ENCODE results near the gene PSPC1. TPM values are rescaled to one million over a fixed set of nuclear protein-coding genes. Genes with fewer than 3 reads are reported as not detected.

The PSPC1 gene
- polyA plus RNA-seq, 2 of the 4 experiments (the other 2 are of a cell fraction) = 47.5 to 49.0 TPM

DNA sequence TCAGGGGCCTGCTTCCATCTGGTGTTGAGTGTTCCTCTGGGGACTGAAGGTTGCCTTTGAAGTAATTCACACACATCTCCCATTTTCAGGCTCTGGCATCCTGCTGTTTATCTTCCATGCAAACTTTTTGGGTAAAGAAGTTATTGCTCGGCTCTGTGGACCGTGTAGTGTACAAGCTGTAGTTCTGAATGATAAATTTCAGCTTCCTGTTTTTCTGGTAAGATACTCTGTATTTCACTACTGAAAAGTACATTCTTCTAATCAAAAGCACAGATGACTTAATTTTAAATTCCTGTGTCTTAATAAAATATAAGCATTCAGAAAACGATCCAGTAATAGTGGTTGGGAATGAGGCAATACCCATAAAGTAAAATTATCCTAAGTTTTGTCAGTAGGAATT lies 112.6 kb downstream of the PSPC1 start:
- POLR2A ChIA-PET = no interaction called here
- WGBS (ENCODE audit: missing lambda C conversion rate) = 67% methylated on average over 3 of the region's 3 CpGs
- TF ChIP-seq, protein P1, sequence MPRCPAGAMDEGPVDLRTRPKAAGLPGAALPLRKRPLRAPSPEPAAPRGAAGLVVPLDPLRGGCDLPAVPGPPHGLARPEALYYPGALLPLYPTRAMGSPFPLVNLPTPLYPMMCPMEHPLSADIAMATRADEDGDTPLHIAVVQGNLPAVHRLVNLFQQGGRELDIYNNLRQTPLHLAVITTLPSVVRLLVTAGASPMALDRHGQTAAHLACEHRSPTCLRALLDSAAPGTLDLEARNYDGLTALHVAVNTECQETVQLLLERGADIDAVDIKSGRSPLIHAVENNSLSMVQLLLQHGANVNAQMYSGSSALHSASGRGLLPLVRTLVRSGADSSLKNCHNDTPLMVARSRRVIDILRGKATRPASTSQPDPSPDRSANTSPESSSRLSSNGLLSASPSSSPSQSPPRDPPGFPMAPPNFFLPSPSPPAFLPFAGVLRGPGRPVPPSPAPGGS (IDR thresholded peaks at IDR 0.05) = no peak
- TF ChIP-seq ZSCAN20 (CRISPR knock-in tag; IDR thresholded peaks at IDR 0.05) (no peak), RAD21 (conservative IDR thresholded peaks at IDR 0.05 in 1 of 2, IDR thresholded peaks at IDR 0.05 in 1 of 2) (no peak), SMC3 (IDR thresholded peaks at IDR 0.05) (no peak), PHF8 (IDR thresholded peaks at IDR 0.05; ENCODE audit: borderline replicate concordance, low read depth) (no peak), CBX2 (IDR thresholded peaks at IDR 0.05; ENCODE audit: borderline replicate concordance, low read depth) (no peak), ZNF302 (CRISPR knock-in tag; IDR thresholded peaks at IDR 0.05) (no peak), ZFP36 (IDR thresholded peaks at IDR 0.05; ENCODE audit: borderline replicate concordance, partially characterized antibody) (no peak), SREBF2 (IDR thresholded peaks at IDR 0.05) (no peak), GATA3 (IDR thresholded peaks at IDR 0.05; ENCODE audit: borderline replicate concordance) (no peak), HOXB5 (CRISPR knock-in tag; IDR thresholded peaks at IDR 0.05) (no peak), POLR2A (IDR thresholded peaks at IDR 0.05; ENCODE audit: low read length) (no peak), NFE2L2 (conservative IDR thresholded peaks at IDR 0.05; ENCODE audit: low read length) (no peak), CBX8 (IDR thresholded peaks at IDR 0.05) (no peak)
- TF ChIP-seq, protein P2, sequence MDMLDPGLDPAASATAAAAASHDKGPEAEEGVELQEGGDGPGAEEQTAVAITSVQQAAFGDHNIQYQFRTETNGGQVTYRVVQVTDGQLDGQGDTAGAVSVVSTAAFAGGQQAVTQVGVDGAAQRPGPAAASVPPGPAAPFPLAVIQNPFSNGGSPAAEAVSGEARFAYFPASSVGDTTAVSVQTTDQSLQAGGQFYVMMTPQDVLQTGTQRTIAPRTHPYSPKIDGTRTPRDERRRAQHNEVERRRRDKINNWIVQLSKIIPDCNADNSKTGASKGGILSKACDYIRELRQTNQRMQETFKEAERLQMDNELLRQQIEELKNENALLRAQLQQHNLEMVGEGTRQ (IDR thresholded peaks at IDR 0.05) = no peak
- TF ChIP-seq, protein P3, sequence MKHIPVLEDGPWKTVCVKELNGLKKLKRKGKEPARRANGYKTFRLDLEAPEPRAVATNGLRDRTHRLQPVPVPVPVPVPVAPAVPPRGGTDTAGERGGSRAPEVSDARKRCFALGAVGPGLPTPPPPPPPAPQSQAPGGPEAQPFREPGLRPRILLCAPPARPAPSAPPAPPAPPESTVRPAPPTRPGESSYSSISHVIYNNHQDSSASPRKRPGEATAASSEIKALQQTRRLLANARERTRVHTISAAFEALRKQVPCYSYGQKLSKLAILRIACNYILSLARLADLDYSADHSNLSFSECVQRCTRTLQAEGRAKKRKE (CRISPR knock-in tag; IDR thresholded peaks at IDR 0.05; ENCODE audit: low read depth) = no peak
- TF ChIP-seq, protein P4, sequence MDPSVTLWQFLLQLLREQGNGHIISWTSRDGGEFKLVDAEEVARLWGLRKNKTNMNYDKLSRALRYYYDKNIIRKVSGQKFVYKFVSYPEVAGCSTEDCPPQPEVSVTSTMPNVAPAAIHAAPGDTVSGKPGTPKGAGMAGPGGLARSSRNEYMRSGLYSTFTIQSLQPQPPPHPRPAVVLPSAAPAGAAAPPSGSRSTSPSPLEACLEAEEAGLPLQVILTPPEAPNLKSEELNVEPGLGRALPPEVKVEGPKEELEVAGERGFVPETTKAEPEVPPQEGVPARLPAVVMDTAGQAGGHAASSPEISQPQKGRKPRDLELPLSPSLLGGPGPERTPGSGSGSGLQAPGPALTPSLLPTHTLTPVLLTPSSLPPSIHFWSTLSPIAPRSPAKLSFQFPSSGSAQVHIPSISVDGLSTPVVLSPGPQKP (IDR thresholded peaks at IDR 0.05; ENCODE audit: low read depth, low read length) = no peak
- no peak overlapping the region for H3K4me2 ChIP-seq
- ATAC-seq = no peak
- H3K4me1 ChIP-seq = no peaks in the 10 kb centered on the region
- H3K4me3 ChIP-seq = no peak overlapping the region
- no peaks in the 10 kb centered on the region for H3K9me3 ChIP-seq
- DNase-seq (ENCODE audit: low read depth in 1 of 2, low spot score in 1 of 2) = no peak
- no peak overlapping the region for H3K27ac ChIP-seq
- CTCF ChIA-PET = no interaction called here
- FAIRE-seq = no peak

DNA sequence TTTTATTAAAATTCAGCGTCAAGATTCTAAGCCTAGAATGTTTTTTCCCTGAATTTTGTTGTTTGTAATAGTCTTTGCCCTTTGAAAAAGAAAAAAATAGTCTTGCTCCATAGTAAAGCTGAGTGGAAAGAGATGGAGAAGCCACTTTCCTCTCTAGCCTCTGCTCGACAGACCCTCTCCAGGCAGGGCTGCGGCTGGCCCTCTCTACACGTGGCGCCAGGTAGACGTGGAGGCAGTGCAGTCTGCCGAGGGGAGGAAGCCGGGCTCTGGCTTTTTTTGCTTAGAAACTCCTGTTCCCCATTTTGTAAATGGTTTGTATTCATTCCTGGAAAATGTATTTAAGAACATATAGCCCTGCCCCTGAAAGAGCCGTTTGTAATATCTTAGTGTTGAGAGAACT lies 114.0 kb downstream of the PSPC1 start:
- Histone ChIP-seq H3K9me3 (no peaks in the 10 kb centered on the region), H3K4me3 (no peak overlapping the region), H3K4me1 (no peaks in the 10 kb centered on the region), H3K4me2 (no peak overlapping the region), H3K27ac (no peak overlapping the region)
- FAIRE-seq (no peak), DNase-seq (ENCODE audit: low read depth in 1 of 2, low spot score in 1 of 2) (no peak), ATAC-seq (no peak)
- CTCF ChIA-PET = no interaction called here
- TF ChIP-seq, protein P5, sequence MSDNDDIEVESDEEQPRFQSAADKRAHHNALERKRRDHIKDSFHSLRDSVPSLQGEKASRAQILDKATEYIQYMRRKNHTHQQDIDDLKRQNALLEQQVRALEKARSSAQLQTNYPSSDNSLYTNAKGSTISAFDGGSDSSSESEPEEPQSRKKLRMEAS (IDR thresholded peaks at IDR 0.05) = no peak
- TF ChIP-seq HOXA7 (CRISPR knock-in tag; IDR thresholded peaks at IDR 0.05) (no peak), EHMT2 (IDR thresholded peaks at IDR 0.05; ENCODE audit: low read depth) (no peak), RARB (CRISPR knock-in tag; IDR thresholded peaks at IDR 0.05) (no peak)
- TF ChIP-seq, protein P6, sequence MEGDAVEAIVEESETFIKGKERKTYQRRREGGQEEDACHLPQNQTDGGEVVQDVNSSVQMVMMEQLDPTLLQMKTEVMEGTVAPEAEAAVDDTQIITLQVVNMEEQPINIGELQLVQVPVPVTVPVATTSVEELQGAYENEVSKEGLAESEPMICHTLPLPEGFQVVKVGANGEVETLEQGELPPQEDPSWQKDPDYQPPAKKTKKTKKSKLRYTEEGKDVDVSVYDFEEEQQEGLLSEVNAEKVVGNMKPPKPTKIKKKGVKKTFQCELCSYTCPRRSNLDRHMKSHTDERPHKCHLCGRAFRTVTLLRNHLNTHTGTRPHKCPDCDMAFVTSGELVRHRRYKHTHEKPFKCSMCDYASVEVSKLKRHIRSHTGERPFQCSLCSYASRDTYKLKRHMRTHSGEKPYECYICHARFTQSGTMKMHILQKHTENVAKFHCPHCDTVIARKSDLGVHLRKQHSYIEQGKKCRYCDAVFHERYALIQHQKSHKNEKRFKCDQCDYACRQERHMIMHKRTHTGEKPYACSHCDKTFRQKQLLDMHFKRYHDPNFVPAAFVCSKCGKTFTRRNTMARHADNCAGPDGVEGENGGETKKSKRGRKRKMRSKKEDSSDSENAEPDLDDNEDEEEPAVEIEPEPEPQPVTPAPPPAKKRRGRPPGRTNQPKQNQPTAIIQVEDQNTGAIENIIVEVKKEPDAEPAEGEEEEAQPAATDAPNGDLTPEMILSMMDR (IDR thresholded peaks at IDR 0.05) = no peak
- 90% methylated on average over 9 of the region's 9 CpGs for WGBS (ENCODE audit: missing lambda C conversion rate)
- POLR2A ChIA-PET = no interaction called here
